IPS-18a (cell line): ENCODE measurements around the gene VKORC1.

Source experiments
- H3K27ac ChIP-seq: one replicate; pipeline ENCODE4 v1.5.1; 2013; ENCODE audit warnings: low read length
- H3K27me3 ChIP-seq: one replicate; pipeline ENCODE4 v1.6.1; 2013; ENCODE audit warnings: mild to moderate bottlenecking, low read length; ENCODE audit not compliant: control insufficient read depth, insufficient read depth
- H3K36me3 ChIP-seq: one replicate; pipeline ENCODE4 v1.6.1; 2013; ENCODE audit warnings: low read depth, low read length; ENCODE audit not compliant: control insufficient read depth
- H3K4me1 ChIP-seq: one replicate; pipeline ENCODE4 v1.6.1; 2013; ENCODE audit warnings: low read depth, low read length; ENCODE audit not compliant: control insufficient read depth
- H3K4me3 ChIP-seq: one replicate; pipeline ENCODE4 v1.5.1; 2013; ENCODE audit warnings: low read length
- H3K9ac ChIP-seq: one replicate; pipeline ENCODE4 v1.6.1; 2013; ENCODE audit warnings: mild to moderate bottlenecking, low read length, moderate library complexity
- H3K9me3 ChIP-seq: one replicate; pipeline ENCODE4 v1.6.1; 2013; ENCODE audit warnings: low read depth, low read length; ENCODE audit not compliant: control insufficient read depth

Gene VKORC1

GRCh38 chr16:31128711-31129567 is 34.3 kb upstream of the VKORC1 start:
- Histone ChIP-seq H3K9me3 (no peaks in the 10 kb centered on the region), H3K27ac (no peak overlapping the region), H3K27me3 (no peaks in the 10 kb centered on the region), H3K4me3 (no peak overlapping the region), H3K9ac (no peak overlapping the region), H3K36me3 (peaks cover 23% of the 10 kb centered on the region), H3K4me1 (peaks cover 8% of the 10 kb centered on the region)

- no peak overlapping the region for H3K27ac ChIP-seq
- H3K9ac ChIP-seq = no peak overlapping the region
- H3K9me3 ChIP-seq = no peaks in the 10 kb centered on the region
- H3K4me1 ChIP-seq = no peaks in the 10 kb centered on the region
- H3K27me3 ChIP-seq = no peaks in the 10 kb centered on the region
- peaks cover 20% of the 10 kb centered on the region for H3K36me3 ChIP-seq
- H3K4me3 ChIP-seq = no peak overlapping the region
Measured at GRCh38 chr16:31127182-31127581, 32.6 kb upstream of the VKORC1 start.

GRCh38 chr16:31125844-31126243 is 31.2 kb upstream of the VKORC1 start:
- H3K4me1 ChIP-seq = no peaks in the 10 kb centered on the region
- H3K4me3 ChIP-seq = no peak overlapping the region
- H3K27ac ChIP-seq = no peak overlapping the region
- no peaks in the 10 kb centered on the region for H3K9me3 ChIP-seq
- H3K27me3 ChIP-seq = no peaks in the 10 kb centered on the region
- H3K36me3 ChIP-seq = peaks cover 31% of the 10 kb centered on the region
- H3K9ac ChIP-seq = no peak overlapping the region

- Histone ChIP-seq H3K4me1 (peaks cover 6% of the 10 kb centered on the region), H3K27me3 (no peaks in the 10 kb centered on the region), H3K9me3 (no peaks in the 10 kb centered on the region), H3K9ac (no peak overlapping the region), H3K4me3 (no peak overlapping the region), H3K27ac (no peak overlapping the region), H3K36me3 (peaks cover 43% of the 10 kb centered on the region)
Measured at GRCh38 chr16:31120129-31120528, 25.5 kb upstream of the VKORC1 start.

GRCh38 chr16:31118223-31119155 is 23.9 kb upstream of the VKORC1 start:
- peak overlapping the region; percentile 65 for H3K9ac ChIP-seq
- H3K4me3 ChIP-seq = peak overlapping the region; percentile 78
- H3K27me3 ChIP-seq = no peaks in the 10 kb centered on the region
- no peak overlapping the region for H3K27ac ChIP-seq
- peaks cover 36% of the 10 kb centered on the region for H3K36me3 ChIP-seq
- H3K9me3 ChIP-seq = no peaks in the 10 kb centered on the region
- peaks cover 6% of the 10 kb centered on the region for H3K4me1 ChIP-seq

- no peaks in the 10 kb centered on the region for H3K9me3 ChIP-seq
- H3K27ac ChIP-seq = no peak within 1 kb of the TSS
- peak within 1 kb of the TSS; percentile 65 for H3K9ac ChIP-seq
- no peaks in the 10 kb centered on the region for H3K27me3 ChIP-seq
- peak within 1 kb of the TSS; percentile 78 for H3K4me3 ChIP-seq
- H3K36me3 ChIP-seq = peaks cover 38% of the 10 kb centered on the region
- peaks cover 6% of the 10 kb centered on the region for H3K4me1 ChIP-seq
Measured at GRCh38 chr16:31117384-31118222, 23.0 kb upstream of the VKORC1 start, which contains the start of gene KAT8. KAT8 (plus strand) TSS chr16:31117664; CDS start chr16:31117682, 18 bp downstream.

GRCh38 chr16:31114468-31114867 is 19.9 kb upstream of the VKORC1 start:
- Histone ChIP-seq H3K27ac (no peak overlapping the region), H3K4me3 (no peak overlapping the region), H3K27me3 (no peaks in the 10 kb centered on the region), H3K36me3 (peaks cover 36% of the 10 kb centered on the region), H3K4me1 (peaks cover 6% of the 10 kb centered on the region), H3K9ac (no peak overlapping the region), H3K9me3 (no peaks in the 10 kb centered on the region)

GRCh38 chr16:31113121-31114120 is 18.8 kb upstream of the VKORC1 start:
- Histone ChIP-seq H3K9me3 (no peaks in the 10 kb centered on the region), H3K4me1 (peaks cover 4% of the 10 kb centered on the region), H3K36me3 (peaks cover 29% of the 10 kb centered on the region), H3K27ac (no peak overlapping the region), H3K4me3 (no peak overlapping the region), H3K27me3 (no peaks in the 10 kb centered on the region), H3K9ac (no peak overlapping the region)

- no peak overlapping the region for H3K9ac ChIP-seq
- H3K4me3 ChIP-seq = no peak overlapping the region
- no peaks in the 10 kb centered on the region for H3K27me3 ChIP-seq
- no peaks in the 10 kb centered on the region for H3K9me3 ChIP-seq
- peaks cover 29% of the 10 kb centered on the region for H3K36me3 ChIP-seq
- H3K27ac ChIP-seq = no peak overlapping the region
- H3K4me1 ChIP-seq = no peaks in the 10 kb centered on the region
Measured at GRCh38 chr16:31112711-31113110, 18.1 kb upstream of the VKORC1 start.

- H3K36me3 ChIP-seq = peaks cover 29% of the 10 kb centered on the region
- H3K27ac ChIP-seq = no peak overlapping the region
- no peaks in the 10 kb centered on the region for H3K9me3 ChIP-seq
- H3K4me3 ChIP-seq = no peak overlapping the region
- no peak overlapping the region for H3K9ac ChIP-seq
- H3K4me1 ChIP-seq = no peaks in the 10 kb centered on the region
- no peaks in the 10 kb centered on the region for H3K27me3 ChIP-seq
Measured at GRCh38 chr16:31111881-31112466, 17.4 kb upstream of the VKORC1 start.
